Prostate gland (tissue), 2 donors: ENCODE results near the gene TSHZ2.

Experiments used
- POLR2A ChIP-seq: fragments of 450-650 bp; IDR thresholded peaks from one replicate; pipeline ENCODE4 v1.6.1; 2016; ENCODE audit warnings: antibody characterized with exemption, mild to moderate bottlenecking
- POLR2AphosphoS5 ChIP-seq: sonication (generic); formaldehyde crosslinking; IDR thresholded peaks from one replicate; pipeline ENCODE4 v1.6.1; 2017; ENCODE audit warnings: antibody characterized with exemption
- TF ChIP-seq, protein P1 (sequence below), 4 experiments: fragments of 200-600 bp in 2 of 4; fragments of 450-650 bp in 2 of 4; sonication (generic) in 2 of 4; IDR thresholded peaks; 1 replicate in 3 of 4; 2 replicates in 1 of 4; pipeline ENCODE4 v1.5.1; 2016 to 2019; ENCODE audit warnings: antibody characterized with exemption in 4 of 4, mild to moderate bottlenecking in 2 of 4, moderate library complexity in 2 of 4

GRCh38 chr20:52959125-52959524, 13.0 kb upstream of the TSHZ2 start:
- TF ChIP-seq, protein P1, sequence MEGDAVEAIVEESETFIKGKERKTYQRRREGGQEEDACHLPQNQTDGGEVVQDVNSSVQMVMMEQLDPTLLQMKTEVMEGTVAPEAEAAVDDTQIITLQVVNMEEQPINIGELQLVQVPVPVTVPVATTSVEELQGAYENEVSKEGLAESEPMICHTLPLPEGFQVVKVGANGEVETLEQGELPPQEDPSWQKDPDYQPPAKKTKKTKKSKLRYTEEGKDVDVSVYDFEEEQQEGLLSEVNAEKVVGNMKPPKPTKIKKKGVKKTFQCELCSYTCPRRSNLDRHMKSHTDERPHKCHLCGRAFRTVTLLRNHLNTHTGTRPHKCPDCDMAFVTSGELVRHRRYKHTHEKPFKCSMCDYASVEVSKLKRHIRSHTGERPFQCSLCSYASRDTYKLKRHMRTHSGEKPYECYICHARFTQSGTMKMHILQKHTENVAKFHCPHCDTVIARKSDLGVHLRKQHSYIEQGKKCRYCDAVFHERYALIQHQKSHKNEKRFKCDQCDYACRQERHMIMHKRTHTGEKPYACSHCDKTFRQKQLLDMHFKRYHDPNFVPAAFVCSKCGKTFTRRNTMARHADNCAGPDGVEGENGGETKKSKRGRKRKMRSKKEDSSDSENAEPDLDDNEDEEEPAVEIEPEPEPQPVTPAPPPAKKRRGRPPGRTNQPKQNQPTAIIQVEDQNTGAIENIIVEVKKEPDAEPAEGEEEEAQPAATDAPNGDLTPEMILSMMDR (IDR thresholded peaks at IDR 0.05), result peak in 2 of 4 experiments; percentile 23 to 35
- TF ChIP-seq POLR2AphosphoS5 (no peak), POLR2A (no peak)
